Keratinocyte (primary cell): ENCODE data around the gene DISC1. TPM values are rescaled to one million over a fixed set of nuclear protein-coding genes. Genes with fewer than 3 reads are reported as not detected.

ENCODE experiments used
- DNase-seq: peaks from one replicate; pipeline ENCODE4 v3.0.0-alpha.2; 2011; ENCODE audit warnings: low read depth, missing footprints, low spot score
- FAIRE-seq: peaks from 2 replicates; lab custom pipeline; 2011; peaks lifted over from hg19 to GRCh38; lab: Jason Lieb, UNC
- H2AFZ ChIP-seq: 2 replicates; pipeline ENCODE4 v1.6.0; 2012; ENCODE audit warnings: low read length, control low read depth, inconsistent platforms; ENCODE audit not compliant: control insufficient read depth
- H3K27ac ChIP-seq: 2 replicates; pipeline ENCODE4 v1.5.1; 2011; ENCODE audit warnings: low read length; ENCODE audit not compliant: control insufficient read depth, insufficient read depth
- H3K27me3 ChIP-seq: 3 replicates; pipeline ENCODE4 v1.6.0; 2011; ENCODE audit warnings: low read length; ENCODE audit not compliant: control insufficient read depth, insufficient read depth; ENCODE audit errors: extremely low read depth
- H3K36me3 ChIP-seq, 2 experiments: 2 replicates in 1 of 2; 3 replicates in 1 of 2; pipeline ENCODE4 v1.5.1; 2011; ENCODE audit warnings: low read length in 2 of 2, mild to moderate bottlenecking in 1 of 2; ENCODE audit not compliant: control insufficient read depth in 2 of 2, insufficient read depth in 2 of 2; ENCODE audit errors: extremely low read depth in 1 of 2
- H3K4me1 ChIP-seq: 3 replicates; pipeline ENCODE4 v1.5.1; 2011; ENCODE audit warnings: low read length; ENCODE audit not compliant: control insufficient read depth, insufficient read depth; ENCODE audit errors: extremely low read depth
- H3K4me2 ChIP-seq: 3 replicates; pipeline ENCODE4 v1.6.0; 2011; ENCODE audit warnings: low read depth, low read length; ENCODE audit not compliant: control insufficient read depth, insufficient read depth; ENCODE audit errors: extremely low read depth
- H3K4me3 ChIP-seq, 3 experiments: fragments of 200-600 bp in 1 of 3; sonication (generic) in 1 of 3; 2 replicates in 2 of 3; 3 replicates in 1 of 3; pipeline ENCODE4 v1.5.1; 2011 to 2016; ENCODE audit warnings: low read length in 3 of 3, mild to moderate bottlenecking in 3 of 3, control low read depth in 2 of 3, inconsistent platforms in 1 of 3, low read depth in 1 of 3, mixed read lengths in 1 of 3, mixed run types in 1 of 3, moderate library complexity in 1 of 3; ENCODE audit not compliant: control insufficient read depth in 2 of 3, insufficient read depth in 2 of 3; ENCODE audit errors: extremely low read depth in 1 of 3
- H3K79me2 ChIP-seq: 2 replicates; pipeline ENCODE4 v1.6.0; 2012; ENCODE audit warnings: low read length; ENCODE audit not compliant: control insufficient read depth, insufficient read depth
- H3K9ac ChIP-seq: 3 replicates; pipeline ENCODE4 v1.6.0; 2011; ENCODE audit warnings: low read length; ENCODE audit not compliant: control insufficient read depth, insufficient read depth; ENCODE audit errors: extremely low read depth
- H3K9me1 ChIP-seq: 3 replicates; pipeline ENCODE4 v1.6.0; 2011; ENCODE audit warnings: low read length; ENCODE audit not compliant: control insufficient read depth, insufficient read depth; ENCODE audit errors: extremely low read depth
- H3K9me3 ChIP-seq: 2 replicates; pipeline ENCODE4 v1.5.1; 2012; ENCODE audit warnings: low read depth, low read length; ENCODE audit not compliant: control insufficient read depth
- H4K20me1 ChIP-seq: 3 replicates; pipeline ENCODE4 v1.6.0; 2011; ENCODE audit warnings: low read length; ENCODE audit not compliant: control insufficient read depth, insufficient read depth; ENCODE audit errors: extremely low read depth
- CTCF ChIP-seq, 3 experiments: IDR thresholded peaks in 1 of 3; conservative IDR thresholded peaks in 1 of 3; optimal IDR thresholded peaks in 1 of 3; 2 replicates in 2 of 3; 3 replicates in 1 of 3; pipeline versions ENCODE3 to v1.5.1; 2011; ENCODE audit warnings: low read length in 3 of 3, mild to moderate bottlenecking in 3 of 3, moderate library complexity in 2 of 3, control low read depth in 1 of 3, inconsistent platforms in 1 of 3; ENCODE audit not compliant: insufficient read depth in 2 of 3; ENCODE audit errors: extremely low read depth in 1 of 3
- EZH2 ChIP-seq: IDR thresholded peaks from one replicate; pipeline ENCODE4 v1.6.1; 2012; ENCODE audit warnings: inconsistent platforms, mild to moderate bottlenecking, low read length, moderate library complexity
- dilution Hi-C: fragments of 300-500 bp; cut with MboI; formaldehyde crosslinking; loops from one replicate; pipeline ENCODE4 v1.7.0; 2020; ENCODE audit warnings: low sequenced_read_pairs; ENCODE audit not compliant: extremely low pct_ligation_motif_present
- polyA plus RNA-seq, 5 experiments: library from polyadenylated mRNA; depleted of rRNA in 3 of 5; stranded (reverse) in 3 of 5; stranded (forward) in 1 of 5; unstranded in 1 of 5; fragments of >200 nt; gene quantifications; 1 replicate in 1 of 5; 2 replicates in 3 of 5; 3 replicates in 1 of 5; pipeline versions ENCODE4 v1.2.1 to v1.2.3, GENCODE V29; 2011 to 2012; ENCODE audit warnings: missing spikeins in 2 of 5, low read depth in 1 of 5, low replicate concordance in 1 of 5

The DISC1 gene
- polyA plus RNA-seq, 1 donor (not counting 4 experiments of a cell fraction or from before 2014, with no cell fraction given): 0.47 TPM

GRCh38 chr1:231693361-231694074, 66.9 kb downstream of the DISC1 start:
- H2AFZ ChIP-seq: no peak overlapping the region
- no peaks in the 10 kb centered on the region for H3K27me3 ChIP-seq
- no peaks in the 10 kb centered on the region for H4K20me1 ChIP-seq
- no peaks in the 10 kb centered on the region for H3K9me3 ChIP-seq
- H3K9ac ChIP-seq: no peak overlapping the region
- no peaks in the 10 kb centered on the region for H3K36me3 ChIP-seq
- no peaks in the 10 kb centered on the region for H3K79me2 ChIP-seq
- no peak overlapping the region for H3K27ac ChIP-seq
- DNase-seq (no peak), FAIRE-seq (no peak)
- no peaks in the 10 kb centered on the region for H3K9me1 ChIP-seq
- H3K4me3 ChIP-seq: no peak overlapping the region
- no peaks in the 10 kb centered on the region for H3K4me1 ChIP-seq
- H3K4me2 ChIP-seq: no peak overlapping the region
- dilution Hi-C loops: no loop called here
- TF ChIP-seq CTCF (optimal IDR thresholded peaks at IDR 0.05 in 1 of 3, IDR thresholded peaks at IDR 0.05 in 1 of 3, conservative IDR thresholded peaks at IDR 0.05 in 1 of 3; ENCODE audit: extremely low read depth in 1 of 3, insufficient read depth in 2 of 3, low read length in 3 of 3) (no peak), EZH2 (no peak)

- no peaks in the 10 kb centered on the region for H3K27me3 ChIP-seq
- DNase-seq: no peak
- H3K9me3 ChIP-seq: no peaks in the 10 kb centered on the region
- TF ChIP-seq EZH2 (no peak), CTCF (optimal IDR thresholded peaks at IDR 0.05 in 1 of 3, IDR thresholded peaks at IDR 0.05 in 1 of 3, conservative IDR thresholded peaks at IDR 0.05 in 1 of 3; ENCODE audit: extremely low read depth in 1 of 3, insufficient read depth in 2 of 3, low read length in 3 of 3) (no peak)
- FAIRE-seq: no peak
- H3K36me3 ChIP-seq: no peaks in the 10 kb centered on the region
- no peak overlapping the region for H3K9ac ChIP-seq
- H4K20me1 ChIP-seq: no peaks in the 10 kb centered on the region
- no peak overlapping the region for H3K27ac ChIP-seq
- H3K4me2 ChIP-seq: no peak overlapping the region
- no peak overlapping the region for H2AFZ ChIP-seq
- no peaks in the 10 kb centered on the region for H3K9me1 ChIP-seq
- no peaks in the 10 kb centered on the region for H3K4me1 ChIP-seq
- no peak overlapping the region for H3K4me3 ChIP-seq
- dilution Hi-C loops: no loop called here
- no peaks in the 10 kb centered on the region for H3K79me2 ChIP-seq
These were observed 67.5 kb downstream of the DISC1 start for GRCh38 chr1:231694075-231694431.
